ENCODE results near the gene GNG13.

DNA sequence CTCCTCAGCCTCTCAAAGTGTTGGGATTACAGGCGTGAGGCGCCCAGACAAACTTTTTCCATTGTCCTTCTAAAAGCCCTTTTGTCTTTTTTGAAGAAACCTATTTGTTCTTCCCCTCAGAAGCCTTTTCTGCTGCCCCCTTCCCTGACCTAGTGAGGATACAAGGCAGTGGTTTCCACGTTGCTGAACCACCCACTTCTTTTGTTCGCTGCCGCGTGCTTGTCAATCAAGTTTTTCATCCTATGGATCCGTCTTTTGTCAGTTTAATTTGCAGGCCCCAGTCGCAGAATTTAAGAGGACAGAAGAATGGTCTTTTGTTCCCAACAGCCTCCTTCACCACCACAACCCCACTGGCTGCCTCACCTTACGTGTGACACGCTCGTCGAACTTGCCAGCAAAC lies 20.2 kb upstream of the GNG13 start:
- TF ChIP-seq, protein P1, sequence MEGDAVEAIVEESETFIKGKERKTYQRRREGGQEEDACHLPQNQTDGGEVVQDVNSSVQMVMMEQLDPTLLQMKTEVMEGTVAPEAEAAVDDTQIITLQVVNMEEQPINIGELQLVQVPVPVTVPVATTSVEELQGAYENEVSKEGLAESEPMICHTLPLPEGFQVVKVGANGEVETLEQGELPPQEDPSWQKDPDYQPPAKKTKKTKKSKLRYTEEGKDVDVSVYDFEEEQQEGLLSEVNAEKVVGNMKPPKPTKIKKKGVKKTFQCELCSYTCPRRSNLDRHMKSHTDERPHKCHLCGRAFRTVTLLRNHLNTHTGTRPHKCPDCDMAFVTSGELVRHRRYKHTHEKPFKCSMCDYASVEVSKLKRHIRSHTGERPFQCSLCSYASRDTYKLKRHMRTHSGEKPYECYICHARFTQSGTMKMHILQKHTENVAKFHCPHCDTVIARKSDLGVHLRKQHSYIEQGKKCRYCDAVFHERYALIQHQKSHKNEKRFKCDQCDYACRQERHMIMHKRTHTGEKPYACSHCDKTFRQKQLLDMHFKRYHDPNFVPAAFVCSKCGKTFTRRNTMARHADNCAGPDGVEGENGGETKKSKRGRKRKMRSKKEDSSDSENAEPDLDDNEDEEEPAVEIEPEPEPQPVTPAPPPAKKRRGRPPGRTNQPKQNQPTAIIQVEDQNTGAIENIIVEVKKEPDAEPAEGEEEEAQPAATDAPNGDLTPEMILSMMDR (IDR thresholded peaks at IDR 0.05), result no peak
- TF ChIP-seq ZFX (IDR thresholded peaks at IDR 0.05; ENCODE audit: borderline replicate concordance), result no peak

All from 22Rv1 (cell line).